Heart left ventricle (tissue), 16 donors: ENCODE data around the gene NOL6. TPM values are rescaled to one million over a fixed set of nuclear protein-coding genes. Genes with fewer than 3 reads are reported as not detected.

ENCODE experiments used
- ATAC-seq, 4 donors: fragments of 200-7000 bp; cut with Tn5 transposase; one replicate each; pipeline ENCODE4 v1.9.1; 2020 to 2022; ENCODE audit warnings: moderate library complexity in 4 of 4, mild to moderate bottlenecking in 3 of 4, moderate number of reproducible peaks in 1 of 4
- DNase-seq, 5 donors: peaks; one replicate each; pipeline ENCODE4 v3.0.0-alpha.2; 2020
- H3K27ac ChIP-seq, 12 donors: fragments of 200-600 bp; sonication (generic) in 4 of 12; one replicate each; pipeline versions ENCODE4 v1.5.0 to v1.8.0; 2016 to 2022; ENCODE audit warnings: mild to moderate bottlenecking in 2 of 12
- H3K27me3 ChIP-seq, 9 donors: fragments of 200-600 bp; sonication (generic) in 2 of 9; one replicate each; pipeline versions ENCODE4 v1.5.1 to v1.8.0; 2016 to 2022; ENCODE audit warnings: mild to moderate bottlenecking in 3 of 9
- H3K36me3 ChIP-seq, 9 donors: fragments of 200-600 bp; sonication (generic) in 2 of 9; one replicate each; pipeline versions ENCODE4 v1.5.0 to v1.8.0; 2018 to 2022; ENCODE audit warnings: mild to moderate bottlenecking in 2 of 9
- H3K4me1 ChIP-seq, 12 donors: fragments of 200-600 bp; sonication (generic) in 4 of 12; one replicate each; pipeline versions ENCODE4 v1.5.0 to v1.8.0; 2016 to 2022; ENCODE audit warnings: mild to moderate bottlenecking in 3 of 12
- H3K4me3 ChIP-seq, 12 donors: fragments of 200-600 bp; sonication (generic) in 4 of 12; one replicate each; pipeline versions ENCODE4 v1.5.0 to v1.8.0; 2017 to 2022; ENCODE audit warnings: mild to moderate bottlenecking in 9 of 12, moderate library complexity in 4 of 12
- H3K9me3 ChIP-seq, 12 donors: fragments of 200-600 bp; sonication (generic) in 4 of 12; one replicate each; pipeline versions ENCODE4 v1.5.0 to v1.8.0; 2016 to 2022; ENCODE audit warnings: mild to moderate bottlenecking in 1 of 12
- CTCF ChIP-seq, 12 donors: fragments of 200-600 bp; sonication (generic) in 4 of 12; IDR thresholded peaks; one replicate each; pipeline versions ENCODE4 v1.5.0 to v1.8.0; 2018 to 2022; ENCODE audit warnings: antibody characterized with exemption in 12 of 12, mild to moderate bottlenecking in 5 of 12
- POLR2A ChIP-seq, 2 donors: fragments of 450-650 bp; IDR thresholded peaks; one replicate each; pipeline ENCODE4 v1.6.1; 2017; ENCODE audit warnings: antibody characterized with exemption in 2 of 2, mild to moderate bottlenecking in 2 of 2, moderate library complexity in 2 of 2
- WGBS, 4 donors: extraction: QIAGEN DNeasy Blood & Tissue Kit in 2 of 4; methylation state at CpG; one replicate each; pipeline versions ENCODE4 v1.1.5 to v1.1.7; 2013 to 2018; 5-methylcytosine and 5-hydroxymethylcytosine counted together
- intact Hi-C, 10 donors: fragments of 100-400 bp; cut with DNase I; formaldehyde crosslinking; loops; one replicate each; pipeline versions ENCODE4 v1.11.1 to v1.14.2; 2022
- polyA plus RNA-seq, 2 donors: library from polyadenylated mRNA; stranded (reverse); fragments of 200-250 nt; gene quantifications; one replicate each; pipeline ENCODE4 v1.2.3, GENCODE V29; 2013
- total RNA-seq, 9 donors: library from RNA; depleted of rRNA in 2 of 9; stranded (reverse); fragments of >200 nt in 2 of 9; fragmentation: NEBNext Ultra II Directional in 3 of 9; extraction: Animal tissue kit (Norgen Biotek cat#: 25700) in 3 of 9; gene quantifications; one replicate each; pipeline versions ENCODE4 v1.1.0 to v1.2.4, GENCODE V29; 2016 to 2023
- donor health status: ischemic (EF 13 %, LVEDD 7.1; RV severe dilation, severe dysfunction).
- donor health status: healthy with polysubstance abuse.
- donor health status: DM: no; HTN: yes; CAD: no.
- donor health status: DM: no; HTN: no; CAD: no.
- donor health status: ischemic (EF 25% LVEDD 6.9; RV normal size, moderate dysfunction).
- donor health status: ischemic (EF 25% LVEDD 5.7; RV mildly dilated, moderate dysfunction).
- donor health status: healthy.
- donor health status: DM: yes; HTN: yes; CAD: no.
- donor health status: ischemic (EF 35%, LVEDD 5.7; RV mildly dilated, moderate dysfunction).
- donor health status: nonischemic (EF 11% LVEDD 7.7; RV severe dilation, severe dysfunction).
- donor health status: DM: yes; HTN: yes; CAD: no.
- donor health status: PGD.
- donor health status: ischemic (EF 29% LVEDD 5.4; RV normal size, mild dysfunction).
- donor health status: nonischemic (EF 23%, LVEDD 6.1; RV moderate dilation, normal function).

The NOL6 gene
- total and polyA plus RNA-seq, 11 donors = 11.2 to 28.2 (median 14.9) TPM

GRCh38 chr9:33468215-33468730 is 5.5 kb downstream of the NOL6 start:
- H3K27me3 ChIP-seq = no peaks in the 10 kb centered on the region
- H3K4me1 ChIP-seq = peaks cover 0 to 18% (median 12%) of the 10 kb centered on the region in 12 donors
- H3K9me3 ChIP-seq = no peaks in the 10 kb centered on the region
- intact Hi-C loops = loop anchor here in 9 of 10 donors (5.0 to 10.0 kb wide), 7 partner anchors 53 to 183 kb away; no protein-coding TSS in a partner anchor
- no peak overlapping the region for H3K4me3 ChIP-seq
- peaks cover 9 to 91% (median 90%) of the 10 kb centered on the region in 9 donors for H3K36me3 ChIP-seq
- TF ChIP-seq CTCF (IDR thresholded peaks at IDR 0.05) (no peak), POLR2A (IDR thresholded peaks at IDR 0.05) (no peak)
- no peak for ATAC-seq
- peak in 1 of 5 donors; percentile 31 for DNase-seq
- no peak overlapping the region for H3K27ac ChIP-seq
- WGBS, 4 donors = 82 to 93% (median 83%) methylated on average over 3 to 4 of the region's 4 CpGs

- intact Hi-C loops = loop anchor here (2.0 to 10.0 kb wide), 8 partner anchors 53 to 183 kb away; no protein-coding TSS in a partner anchor
- peaks cover 9 to 98% (median 97%) of the 10 kb centered on the region in 9 donors for H3K36me3 ChIP-seq
- 81 to 100% (median 92%) methylated on average over 4 to 7 of the region's 7 CpGs for WGBS, 4 donors
Observed at GRCh38 chr9:33467526-33467925, 6.2 kb downstream of the NOL6 start.

GRCh38 chr9:33466565-33467495 is 6.9 kb downstream of the NOL6 start:
- intact Hi-C loops = loop anchor here (2.0 to 10.0 kb wide), 8 partner anchors 52 to 182 kb away; no protein-coding TSS in a partner anchor
- peak; percentile 28 to 68 (median 46) for ATAC-seq
- H3K36me3 ChIP-seq = peaks cover 9 to 100% (median 100%) of the 10 kb centered on the region in 9 donors
- DNase-seq = peak; percentile 50 to 84 (median 57)
- no peaks in the 10 kb centered on the region for H3K9me3 ChIP-seq
- H3K4me3 ChIP-seq = no peak overlapping the region
- H3K4me1 ChIP-seq = peaks cover 0 to 6% (median 0%) of the 10 kb centered on the region in 12 donors
- TF ChIP-seq CTCF (IDR thresholded peaks at IDR 0.05) (peak; percentile 84 to 95 (median 89)), POLR2A (IDR thresholded peaks at IDR 0.05) (no peak)
- WGBS, 4 donors = 66 to 80% (median 79%) methylated on average over 16 to 24 of the region's 24 CpGs
- H3K27ac ChIP-seq = no peak overlapping the region
- H3K27me3 ChIP-seq = no peaks in the 10 kb centered on the region

More at GRCh38 chr9:33467526-33467925, 6.2 kb downstream of the NOL6 start:
- Histone ChIP-seq H3K27ac (no peak overlapping the region), H3K27me3 (no peaks in the 10 kb centered on the region), H3K4me3 (no peak overlapping the region), H3K9me3 (no peaks in the 10 kb centered on the region), H3K4me1 (peaks cover 0 to 11% (median 5%) of the 10 kb centered on the region in 12 donors)
- ATAC-seq (no peak), DNase-seq (peak in 1 of 5 donors; percentile 49)
- TF ChIP-seq POLR2A (IDR thresholded peaks at IDR 0.05) (no peak), CTCF (IDR thresholded peaks at IDR 0.05) (no peak)
